Measurements from ENCODE around the gene LRRC25.

- TF ChIP-seq, protein P1, sequence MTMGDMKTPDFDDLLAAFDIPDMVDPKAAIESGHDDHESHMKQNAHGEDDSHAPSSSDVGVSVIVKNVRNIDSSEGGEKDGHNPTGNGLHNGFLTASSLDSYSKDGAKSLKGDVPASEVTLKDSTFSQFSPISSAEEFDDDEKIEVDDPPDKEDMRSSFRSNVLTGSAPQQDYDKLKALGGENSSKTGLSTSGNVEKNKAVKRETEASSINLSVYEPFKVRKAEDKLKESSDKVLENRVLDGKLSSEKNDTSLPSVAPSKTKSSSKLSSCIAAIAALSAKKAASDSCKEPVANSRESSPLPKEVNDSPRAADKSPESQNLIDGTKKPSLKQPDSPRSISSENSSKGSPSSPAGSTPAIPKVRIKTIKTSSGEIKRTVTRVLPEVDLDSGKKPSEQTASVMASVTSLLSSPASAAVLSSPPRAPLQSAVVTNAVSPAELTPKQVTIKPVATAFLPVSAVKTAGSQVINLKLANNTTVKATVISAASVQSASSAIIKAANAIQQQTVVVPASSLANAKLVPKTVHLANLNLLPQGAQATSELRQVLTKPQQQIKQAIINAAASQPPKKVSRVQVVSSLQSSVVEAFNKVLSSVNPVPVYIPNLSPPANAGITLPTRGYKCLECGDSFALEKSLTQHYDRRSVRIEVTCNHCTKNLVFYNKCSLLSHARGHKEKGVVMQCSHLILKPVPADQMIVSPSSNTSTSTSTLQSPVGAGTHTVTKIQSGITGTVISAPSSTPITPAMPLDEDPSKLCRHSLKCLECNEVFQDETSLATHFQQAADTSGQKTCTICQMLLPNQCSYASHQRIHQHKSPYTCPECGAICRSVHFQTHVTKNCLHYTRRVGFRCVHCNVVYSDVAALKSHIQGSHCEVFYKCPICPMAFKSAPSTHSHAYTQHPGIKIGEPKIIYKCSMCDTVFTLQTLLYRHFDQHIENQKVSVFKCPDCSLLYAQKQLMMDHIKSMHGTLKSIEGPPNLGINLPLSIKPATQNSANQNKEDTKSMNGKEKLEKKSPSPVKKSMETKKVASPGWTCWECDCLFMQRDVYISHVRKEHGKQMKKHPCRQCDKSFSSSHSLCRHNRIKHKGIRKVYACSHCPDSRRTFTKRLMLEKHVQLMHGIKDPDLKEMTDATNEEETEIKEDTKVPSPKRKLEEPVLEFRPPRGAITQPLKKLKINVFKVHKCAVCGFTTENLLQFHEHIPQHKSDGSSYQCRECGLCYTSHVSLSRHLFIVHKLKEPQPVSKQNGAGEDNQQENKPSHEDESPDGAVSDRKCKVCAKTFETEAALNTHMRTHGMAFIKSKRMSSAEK (CRISPR knock-in tag; IDR thresholded peaks at IDR 0.05; ENCODE audit: borderline replicate concordance), result no peak
- TF ChIP-seq ZNF138 (CRISPR knock-in tag; conservative IDR thresholded peaks at IDR 0.05), result no peak
- TF ChIP-seq CTCF (IDR thresholded peaks at IDR 0.05), result no peak
- TF ChIP-seq TEAD4 (CRISPR knock-in tag; IDR thresholded peaks at IDR 0.05), result no peak
Measured at GRCh38 chr19:18446145-18446810, 48.9 kb upstream of the LRRC25 start.

Measured in WTC11 (cell line).